GM12873 (cell line): ENCODE results near the gene MOSPD2.

Source experiments
- CTCF ChIP-seq: IDR thresholded peaks from 2 replicates; pipeline ENCODE4 v1.5.1; 2012; ENCODE audit warnings: low read depth, mild to moderate bottlenecking, moderate library complexity, low read length, control low read depth; ENCODE audit not compliant: insufficient read depth; ENCODE audit errors: missing control alignments

Gene MOSPD2

DNA sequence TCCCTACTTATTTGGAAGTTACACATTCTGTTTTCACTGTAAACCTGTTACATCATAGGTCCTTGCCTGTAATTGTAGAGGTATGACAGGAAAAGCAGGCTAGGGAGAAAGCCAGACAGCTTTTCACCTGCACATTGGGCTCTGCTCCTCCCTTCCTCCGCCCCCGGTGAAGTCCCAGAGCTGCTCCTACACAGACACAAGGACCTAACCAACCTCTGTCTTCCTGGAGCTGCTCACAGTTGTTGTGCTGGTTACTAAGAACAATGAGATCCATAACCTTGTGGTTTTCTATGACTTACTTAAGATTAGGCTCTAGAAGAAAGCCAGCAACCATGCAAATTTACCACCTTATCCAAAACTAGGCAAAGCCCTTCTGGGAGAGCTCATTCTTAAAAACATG, 40.0 kb downstream of the MOSPD2 start:
- TF ChIP-seq CTCF, result no peak

- no peak for TF ChIP-seq CTCF
Observed at GRCh38 chrX:14915596-14915995, 42.4 kb downstream of the MOSPD2 start.

DNA sequence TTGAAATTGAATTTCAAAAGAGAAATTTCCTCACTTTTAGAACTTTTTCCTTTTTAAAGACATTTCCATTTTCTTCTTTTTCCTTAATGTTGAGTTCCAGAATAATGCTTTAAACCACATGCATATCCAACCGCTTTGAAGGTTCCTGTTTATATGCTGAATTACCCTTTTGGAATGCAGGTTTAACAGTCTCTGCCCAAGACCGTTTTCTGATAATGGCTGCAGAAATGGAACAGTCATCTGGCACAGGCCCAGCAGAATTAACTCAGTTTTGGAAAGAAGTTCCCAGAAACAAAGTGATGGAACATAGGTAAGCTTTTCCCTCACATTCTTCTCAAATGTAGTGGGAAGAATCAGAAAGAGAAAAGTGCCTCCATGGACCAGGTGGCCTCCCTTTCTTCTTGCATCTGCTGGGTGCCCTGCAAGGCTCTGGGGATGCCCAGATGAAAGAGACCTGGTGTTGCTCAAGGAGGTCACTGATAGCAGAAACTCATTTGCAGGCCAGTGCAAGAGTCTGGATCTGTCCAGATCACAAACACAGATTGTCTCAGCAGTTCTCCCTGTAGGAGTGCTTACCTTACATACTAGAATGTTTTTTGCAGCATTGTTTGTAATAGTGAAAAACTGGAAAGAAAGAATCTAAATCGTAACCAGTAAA, 42.9 kb downstream of the MOSPD2 start:
- no peak for TF ChIP-seq CTCF

- TF ChIP-seq CTCF, result no peak
Observed at GRCh38 chrX:14919407-14919806, 46.2 kb downstream of the MOSPD2 start.

DNA sequence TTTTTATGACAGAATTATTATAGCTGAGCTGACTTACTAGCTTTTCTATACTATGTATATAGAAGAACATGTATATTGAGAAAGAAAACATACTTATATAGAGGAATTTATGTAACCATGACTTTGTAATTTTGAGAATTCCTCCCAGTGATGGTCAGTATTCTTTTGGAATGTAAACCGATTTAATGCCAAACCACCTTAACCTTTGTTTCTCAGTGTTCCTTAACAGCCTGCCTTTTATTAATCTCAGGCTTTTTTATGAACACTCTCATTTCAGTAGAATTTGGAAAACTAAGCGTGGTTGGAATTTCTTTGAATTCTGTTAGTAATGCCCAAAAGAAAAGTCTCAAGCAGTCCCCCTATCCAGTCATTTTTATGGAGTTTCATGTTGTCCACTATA, 47.0 kb downstream of the MOSPD2 start:
- no peak for TF ChIP-seq CTCF

GRCh38 chrX:14922437-14922836, 49.2 kb downstream of the MOSPD2 start:
- no peak for TF ChIP-seq CTCF

DNA sequence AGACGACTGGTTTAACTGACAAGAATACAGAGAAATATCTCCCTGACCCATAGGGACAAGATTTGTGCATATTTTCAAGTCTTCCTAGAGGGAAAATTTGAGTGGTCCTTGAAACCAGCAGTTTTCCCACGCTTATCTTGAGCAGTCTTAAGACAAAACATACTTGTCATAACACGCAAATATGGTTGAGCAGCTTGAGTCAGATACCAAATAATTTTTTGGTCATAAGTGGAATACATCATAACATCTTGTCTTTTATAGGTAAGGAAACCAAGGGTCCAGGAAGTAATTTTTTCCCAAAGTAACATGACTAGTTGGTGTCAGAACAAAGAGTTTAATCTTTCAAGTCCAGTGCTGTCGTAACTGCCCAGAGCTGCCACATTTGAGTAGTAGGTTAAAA, 50.5 kb downstream of the MOSPD2 start:
- no peak for TF ChIP-seq CTCF
